Mesothelial cell of epicardium (in vitro differentiated cells): ENCODE measurements around the gene CFC1B. TPM values are rescaled to one million over a fixed set of nuclear protein-coding genes. Genes with fewer than 3 reads are reported as not detected.
"Not testable (repeated sequence)": the region's sequence is repeated elsewhere in the genome, so short reads cannot be mapped to it uniquely, and the experiment has no call there.

Source experiments
- DNase-seq, 2 experiments: peaks; one replicate each; pipeline ENCODE4 v3.0.0; 2021; ENCODE audit warnings: low spot score in 2 of 2; ENCODE audit not compliant: unreplicated experiment in 2 of 2
- H3K27ac Mint-ChIP-seq: 2 replicates; pipeline ENCODE4 v1.8.0; 2021; ENCODE audit warnings: mixed read lengths
- H3K27me3 Mint-ChIP-seq: 2 replicates; pipeline ENCODE4 v1.8.0; 2021; ENCODE audit warnings: low read depth, mixed read lengths
- H3K36me3 Mint-ChIP-seq: 2 replicates; pipeline ENCODE4 v1.8.0; 2021; ENCODE audit warnings: mixed read lengths
- H3K4me1 Mint-ChIP-seq: 2 replicates; pipeline ENCODE4 v1.8.0; 2021; ENCODE audit warnings: mixed read lengths
- H3K4me3 Mint-ChIP-seq: 2 replicates; pipeline ENCODE4 v1.8.0; 2021; ENCODE audit warnings: mild to moderate bottlenecking, moderate library complexity, mixed read lengths
- H3K9me3 Mint-ChIP-seq: 2 replicates; pipeline ENCODE4 v1.8.0; 2021; ENCODE audit warnings: mixed read lengths
- total RNA-seq: library from RNA; stranded (reverse); gene quantifications from 3 replicates; pipeline ENCODE4 v1.2.1, GENCODE V29; 2021

The CFC1B gene
- total RNA-seq, 1 donor from 2014 or later, result not detected

- not testable (repeated sequence) for H3K9me3 Mint-ChIP-seq, H3K4me1 Mint-ChIP-seq, DNase-seq, H3K27ac Mint-ChIP-seq, H3K27me3 Mint-ChIP-seq, H3K4me3 Mint-ChIP-seq, H3K36me3 Mint-ChIP-seq
These were observed 17.2 kb downstream of the CFC1B start for GRCh38 chr2:130538271-130538670.

- DNase-seq, H3K9me3 Mint-ChIP-seq, H3K4me3 Mint-ChIP-seq, H3K27me3 Mint-ChIP-seq, H3K27ac Mint-ChIP-seq, H3K36me3 Mint-ChIP-seq, H3K4me1 Mint-ChIP-seq: not testable (repeated sequence)
These were observed 21.8 kb downstream of the CFC1B start for GRCh38 chr2:130542789-130543188.

GRCh38 chr2:130543785-130544528 is 22.9 kb downstream of the CFC1B start:
- not testable (repeated sequence) for H3K9me3 Mint-ChIP-seq, H3K4me1 Mint-ChIP-seq, H3K4me3 Mint-ChIP-seq, H3K27me3 Mint-ChIP-seq, DNase-seq, H3K27ac Mint-ChIP-seq, H3K36me3 Mint-ChIP-seq

GRCh38 chr2:130544978-130545377 is 24.0 kb downstream of the CFC1B start:
- H3K9me3 Mint-ChIP-seq, H3K27ac Mint-ChIP-seq, DNase-seq, H3K4me1 Mint-ChIP-seq, H3K4me3 Mint-ChIP-seq, H3K36me3 Mint-ChIP-seq, H3K27me3 Mint-ChIP-seq: not testable (repeated sequence)

GRCh38 chr2:130548418-130548817 is 27.4 kb downstream of the CFC1B start:
- not testable (repeated sequence) for H3K9me3 Mint-ChIP-seq, H3K36me3 Mint-ChIP-seq, H3K27me3 Mint-ChIP-seq, H3K4me3 Mint-ChIP-seq, H3K27ac Mint-ChIP-seq, H3K4me1 Mint-ChIP-seq, DNase-seq

GRCh38 chr2:130549475-130549874 is 28.5 kb downstream of the CFC1B start:
- not testable (repeated sequence) for H3K4me3 Mint-ChIP-seq, H3K36me3 Mint-ChIP-seq, DNase-seq, H3K4me1 Mint-ChIP-seq, H3K27ac Mint-ChIP-seq, H3K27me3 Mint-ChIP-seq, H3K9me3 Mint-ChIP-seq

- not testable (repeated sequence) for H3K4me1 Mint-ChIP-seq, H3K27me3 Mint-ChIP-seq, H3K36me3 Mint-ChIP-seq, H3K27ac Mint-ChIP-seq, H3K9me3 Mint-ChIP-seq, DNase-seq, H3K4me3 Mint-ChIP-seq
These were observed 33.2 kb downstream of the CFC1B start for GRCh38 chr2:130554178-130554577.

- not testable (repeated sequence) for H3K4me1 Mint-ChIP-seq, H3K27ac Mint-ChIP-seq, H3K9me3 Mint-ChIP-seq, H3K27me3 Mint-ChIP-seq, DNase-seq, H3K36me3 Mint-ChIP-seq, H3K4me3 Mint-ChIP-seq
These were observed 35.4 kb downstream of the CFC1B start for GRCh38 chr2:130556441-130556840.

- not testable (repeated sequence) for H3K27me3 Mint-ChIP-seq, H3K27ac Mint-ChIP-seq, DNase-seq, H3K4me1 Mint-ChIP-seq, H3K36me3 Mint-ChIP-seq, H3K4me3 Mint-ChIP-seq, H3K9me3 Mint-ChIP-seq
These were observed 45.1 kb downstream of the CFC1B start for GRCh38 chr2:130566165-130566564.

GRCh38 chr2:130571929-130572328 is 50.9 kb downstream of the CFC1B start:
- not testable (repeated sequence) for H3K9me3 Mint-ChIP-seq, H3K4me3 Mint-ChIP-seq, H3K27me3 Mint-ChIP-seq, H3K4me1 Mint-ChIP-seq, DNase-seq, H3K27ac Mint-ChIP-seq, H3K36me3 Mint-ChIP-seq

GRCh38 chr2:130574230-130574629 is 53.2 kb downstream of the CFC1B start:
- not testable (repeated sequence) for H3K27me3 Mint-ChIP-seq, H3K4me3 Mint-ChIP-seq, H3K4me1 Mint-ChIP-seq, H3K9me3 Mint-ChIP-seq, H3K27ac Mint-ChIP-seq, H3K36me3 Mint-ChIP-seq, DNase-seq

- H3K9me3 Mint-ChIP-seq, H3K27me3 Mint-ChIP-seq, H3K27ac Mint-ChIP-seq, DNase-seq, H3K4me3 Mint-ChIP-seq, H3K36me3 Mint-ChIP-seq, H3K4me1 Mint-ChIP-seq: not testable (repeated sequence)
These were observed 55.3 kb downstream of the CFC1B start for GRCh38 chr2:130576209-130576784.

- H3K4me1 Mint-ChIP-seq, H3K27me3 Mint-ChIP-seq, H3K4me3 Mint-ChIP-seq, H3K9me3 Mint-ChIP-seq, H3K36me3 Mint-ChIP-seq, DNase-seq, H3K27ac Mint-ChIP-seq: not testable (repeated sequence)
These were observed 56.5 kb downstream of the CFC1B start for GRCh38 chr2:130577559-130577958.
